Activated T-helper 9 cell treated with anti-CD3 and anti-CD28 coated beads, Interleukin-2, amount 50 U/mL, for 16 hours (primary cell): Measurements from ENCODE around the gene ZNF701.
"Not testable (repeated sequence)": the region's sequence is repeated elsewhere in the genome, so short reads cannot be mapped to it uniquely, and the experiment has no call there.

Experiments used
- DNase-seq: peaks from one replicate; pipeline ENCODE4 v3.0.0-alpha.2; 2020; ENCODE audit warnings: low read depth

ZNF701 gene

GRCh38 chr19:52566588-52566987 lies 3.5 kb upstream of the ZNF701 start:
- DNase-seq = no peak

- DNase-seq = no peak
Observed at GRCh38 chr19:52567921-52568320, 2.2 kb upstream of the ZNF701 start.

GRCh38 chr19:52569638-52569999 lies 468 bp upstream of the ZNF701 start:
- DNase-seq = not testable (repeated sequence)

- no peak for DNase-seq
Observed at GRCh38 chr19:52584736-52585440, 14.8 kb downstream of the ZNF701 start.

- DNase-seq = no peak
Observed at GRCh38 chr19:52585604-52586003, 15.5 kb downstream of the ZNF701 start.

- DNase-seq = no peak
Observed at GRCh38 chr19:52590728-52591127, 20.6 kb downstream of the ZNF701 start.

- no peak for DNase-seq
Observed at GRCh38 chr19:52592301-52592700, 22.2 kb downstream of the ZNF701 start.

GRCh38 chr19:52593441-52593840 lies 23.4 kb downstream of the ZNF701 start:
- not testable (repeated sequence) for DNase-seq

GRCh38 chr19:52599241-52599640 lies 29.2 kb downstream of the ZNF701 start:
- no peak for DNase-seq

GRCh38 chr19:52600639-52601024 lies 30.5 kb downstream of the ZNF701 start:
- DNase-seq = peak; percentile 3

GRCh38 chr19:52601025-52601973 lies 31.2 kb downstream of the ZNF701 start:
- peak; percentile 91 for DNase-seq

- not testable (repeated sequence) for DNase-seq
Observed at GRCh38 chr19:52601974-52602366, 31.9 kb downstream of the ZNF701 start.

- DNase-seq = no peak
Observed at GRCh38 chr19:52602941-52603340, 32.9 kb downstream of the ZNF701 start.

GRCh38 chr19:52603558-52604207 lies 33.6 kb downstream of the ZNF701 start:
- no peak for DNase-seq

GRCh38 chr19:52613299-52613906 lies 43.3 kb downstream of the ZNF701 start:
- no peak for DNase-seq

- no peak for DNase-seq
Observed at GRCh38 chr19:52621376-52621775, 51.3 kb downstream of the ZNF701 start.

GRCh38 chr19:52622261-52622660 lies 52.2 kb downstream of the ZNF701 start:
- no peak for DNase-seq

- no peak for DNase-seq
Observed at GRCh38 chr19:52626915-52627314, 56.8 kb downstream of the ZNF701 start.

- not testable (repeated sequence) for DNase-seq
Observed at GRCh38 chr19:52627441-52627840, 57.4 kb downstream of the ZNF701 start.

- no peak for DNase-seq
Observed at GRCh38 chr19:52635786-52636570, 65.9 kb downstream of the ZNF701 start.
